ENCODE data around the gene SPACA6.
"Not testable (repeated sequence)": the region's sequence is repeated elsewhere in the genome, so short reads cannot be mapped to it uniquely, and the experiment has no call there.

Gene SPACA6, protein sequence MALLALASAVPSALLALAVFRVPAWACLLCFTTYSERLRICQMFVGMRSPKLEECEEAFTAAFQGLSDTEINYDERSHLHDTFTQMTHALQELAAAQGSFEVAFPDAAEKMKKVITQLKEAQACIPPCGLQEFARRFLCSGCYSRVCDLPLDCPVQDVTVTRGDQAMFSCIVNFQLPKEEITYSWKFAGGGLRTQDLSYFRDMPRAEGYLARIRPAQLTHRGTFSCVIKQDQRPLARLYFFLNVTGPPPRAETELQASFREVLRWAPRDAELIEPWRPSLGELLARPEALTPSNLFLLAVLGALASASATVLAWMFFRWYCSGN

GRCh38 chr19:51693260-51693659, at the start of gene SPACA6:
TSS of gene SPACA6 (plus strand) at chr19:51693330. CDS start at chr19:51693527, 197 bp downstream.
- intact Hi-C loops (cut with DNase I), result no loop called here
- DNase-seq, result peak in 1 of 42 donors; percentile 26

GRCh38 chr19:51644636-51645271, 48.4 kb upstream of the SPACA6 start:
- DNase-seq, result peak in 3 of 42 donors; percentile 14 to 15 (median 14)
- intact Hi-C loops (cut with DNase I), result no loop called here

DNA sequence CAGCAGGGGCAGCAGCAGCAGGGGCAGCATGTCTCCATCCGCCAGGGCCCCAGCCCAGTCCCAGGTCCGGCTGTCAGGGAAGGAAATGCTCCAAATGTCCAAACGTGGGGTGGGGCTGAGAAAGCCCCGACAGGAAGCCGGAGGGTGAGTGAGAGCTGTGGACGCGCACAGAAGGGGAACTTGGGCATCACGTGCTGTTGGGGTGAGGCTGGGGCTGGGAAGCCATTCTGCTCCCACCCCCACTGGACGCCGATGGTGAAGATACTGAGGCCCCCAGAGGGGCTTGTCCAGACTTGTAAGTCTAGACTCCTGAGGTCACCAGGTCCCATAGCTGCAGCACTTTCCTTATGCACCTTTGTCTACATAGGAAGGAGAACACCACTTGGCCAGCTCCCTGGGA, 46.4 kb upstream of the SPACA6 start, which contains the start of gene SIGLEC14:
Gene SIGLEC14, minus strand, starts transcription at position 96 of the 400 bp plus-strand sequence. Its CDS starts 66 bp downstream, at position 30.
- DNase-seq; intact Hi-C loops (cut with DNase I): not testable (repeated sequence)

DNA sequence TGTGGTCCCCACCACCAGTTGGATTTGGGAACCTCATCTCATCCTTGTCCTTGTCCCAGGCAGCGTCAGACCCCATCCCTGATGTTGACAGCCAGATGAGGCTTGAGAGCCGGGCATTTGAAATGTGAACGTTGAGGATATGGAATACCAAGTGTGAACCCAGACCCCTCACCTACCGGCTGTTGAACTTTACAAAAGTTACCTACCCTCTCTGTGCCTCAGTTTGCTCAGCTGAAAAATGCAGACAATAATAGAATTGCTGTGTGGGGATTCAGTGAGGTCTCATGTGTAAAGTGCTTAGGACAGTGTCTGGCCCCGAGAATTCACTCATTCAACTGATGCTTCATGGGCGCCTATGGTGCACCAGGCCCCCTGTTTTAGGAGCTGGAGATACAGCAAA, 45.8 kb upstream of the SPACA6 start:
- intact Hi-C loops (cut with DNase I), result no loop called here

DNA sequence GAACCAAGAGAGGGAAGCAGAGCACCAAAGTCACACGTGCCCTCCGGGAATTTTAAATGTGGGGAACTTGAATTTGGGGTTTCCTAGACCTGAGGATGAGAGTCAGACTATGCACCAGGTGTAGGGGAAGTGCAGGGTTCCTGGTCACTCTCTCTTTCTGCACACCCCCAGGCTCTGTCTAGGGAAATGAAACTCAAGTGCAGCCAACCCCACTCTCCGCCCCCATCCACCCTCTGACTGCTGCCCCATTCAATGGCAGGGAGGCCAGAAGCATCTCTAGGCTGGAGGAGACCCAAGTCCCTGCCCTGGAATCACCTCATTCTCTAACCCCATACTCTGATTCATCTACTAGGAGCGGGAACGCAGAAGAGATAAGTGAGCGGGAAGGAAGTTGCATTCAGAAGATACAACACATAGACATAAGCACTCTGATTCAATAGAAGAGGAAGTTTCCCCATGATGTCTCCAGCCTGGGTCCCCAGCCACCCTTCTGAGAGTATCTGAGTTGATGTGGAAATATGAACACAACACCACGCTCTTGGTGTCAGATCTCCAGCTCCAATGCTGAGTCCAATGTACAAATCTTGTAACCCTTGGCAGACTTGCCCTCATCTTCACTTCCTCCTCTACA, 41.8 kb upstream of the SPACA6 start:
- peak in 10 of 42 donors; percentile 6 to 48 (median 19) for DNase-seq
- intact Hi-C loops (cut with DNase I), result no loop called here

More for the DNA sequence above, 45.8 kb upstream of the SPACA6 start:
- DNase-seq, result no peak

DNA sequence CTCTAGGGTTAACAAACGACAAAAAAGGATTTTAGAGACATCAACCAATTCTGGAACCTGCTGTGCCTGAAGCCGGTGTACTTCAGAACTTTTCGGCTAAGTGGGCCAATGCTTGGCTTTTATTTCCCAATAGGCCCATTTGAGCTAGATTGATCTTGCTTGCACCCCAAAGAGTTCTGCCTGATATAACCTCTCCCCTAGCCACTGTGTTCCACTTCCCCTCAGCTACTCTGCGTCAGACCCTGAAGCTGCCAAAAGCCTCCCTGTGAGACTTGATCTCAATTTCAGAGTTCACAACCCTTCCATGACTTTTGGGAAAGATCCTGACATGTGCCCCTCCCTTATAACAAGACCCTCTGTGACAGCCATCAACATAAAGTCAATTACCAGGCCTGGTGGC, 40.9 kb upstream of the SPACA6 start:
- DNase-seq, result no peak
- intact Hi-C loops (cut with DNase I), result no loop called here

- intact Hi-C loops (cut with DNase I), result no loop called here
- no peak for DNase-seq
Measured at GRCh38 chr19:51653162-51653561, 40.0 kb upstream of the SPACA6 start.

GRCh38 chr19:51654783-51655182, 38.3 kb upstream of the SPACA6 start:
- DNase-seq, result no peak
- intact Hi-C loops (cut with DNase I), result loop anchor here (5.0 kb wide), 1 partner anchor 182 kb away; no protein-coding TSS in a partner anchor

DNA sequence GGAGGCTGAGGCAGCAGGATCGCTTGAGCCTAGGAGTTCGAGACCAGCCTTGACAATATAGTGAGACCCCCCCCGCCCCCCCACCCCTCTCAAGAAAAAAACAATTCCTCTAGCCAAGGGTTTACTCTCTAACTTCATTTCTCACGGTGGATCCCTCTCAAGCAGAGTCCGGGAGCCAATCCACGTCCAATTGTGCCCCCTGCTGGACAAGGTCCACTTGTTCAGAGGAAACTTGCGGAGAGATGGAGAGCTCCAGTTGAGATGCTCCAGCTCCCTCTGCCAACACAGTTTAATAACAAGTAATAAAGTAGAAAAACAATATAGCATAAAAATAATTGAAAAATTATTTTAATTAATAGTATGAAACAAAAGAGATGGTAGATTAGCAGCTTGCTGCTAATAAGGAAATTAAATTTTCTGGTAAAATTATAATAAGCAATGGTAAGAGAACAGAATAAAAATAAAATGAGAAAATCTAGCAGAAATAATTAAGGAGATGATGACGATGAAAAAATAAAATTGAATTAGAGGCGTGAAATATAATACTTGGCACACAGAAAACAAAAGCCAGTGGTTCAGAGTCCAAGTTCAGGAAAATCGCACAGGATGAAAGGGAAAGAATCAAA, 32.0 kb upstream of the SPACA6 start:
- intact Hi-C loops (cut with DNase I), result no loop called here
- peak; percentile 42 to 94 (median 84) for DNase-seq

DNA sequence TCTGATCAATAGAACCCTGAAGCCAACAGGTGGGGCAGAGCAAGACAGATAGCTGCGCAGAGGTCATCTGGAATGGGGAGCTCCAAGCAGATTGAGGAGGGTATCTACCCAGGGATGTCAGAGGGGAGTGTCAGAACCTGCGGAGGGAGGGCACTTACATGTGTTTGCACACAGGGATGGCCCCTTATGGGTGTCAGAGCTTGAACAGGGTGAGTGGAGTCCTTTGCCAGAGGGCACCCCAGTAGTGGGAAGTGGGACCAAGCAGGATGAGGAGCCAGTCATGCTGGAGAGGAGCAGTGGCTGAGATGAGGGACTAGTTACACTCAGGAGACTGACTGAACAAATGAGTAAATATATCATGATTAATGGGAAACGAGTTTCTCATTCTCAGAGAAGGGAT, 29.5 kb upstream of the SPACA6 start:
- intact Hi-C loops (cut with DNase I), result no loop called here
- no peak for DNase-seq

- intact Hi-C loops (cut with DNase I), result no loop called here
Measured at GRCh38 chr19:51664131-51664530, 29.0 kb upstream of the SPACA6 start.

GRCh38 chr19:51664997-51665396, 28.1 kb upstream of the SPACA6 start:
- intact Hi-C loops (cut with DNase I), result no loop called here

More at GRCh38 chr19:51664131-51664530, 29.0 kb upstream of the SPACA6 start:
- no peak for DNase-seq

DNA sequence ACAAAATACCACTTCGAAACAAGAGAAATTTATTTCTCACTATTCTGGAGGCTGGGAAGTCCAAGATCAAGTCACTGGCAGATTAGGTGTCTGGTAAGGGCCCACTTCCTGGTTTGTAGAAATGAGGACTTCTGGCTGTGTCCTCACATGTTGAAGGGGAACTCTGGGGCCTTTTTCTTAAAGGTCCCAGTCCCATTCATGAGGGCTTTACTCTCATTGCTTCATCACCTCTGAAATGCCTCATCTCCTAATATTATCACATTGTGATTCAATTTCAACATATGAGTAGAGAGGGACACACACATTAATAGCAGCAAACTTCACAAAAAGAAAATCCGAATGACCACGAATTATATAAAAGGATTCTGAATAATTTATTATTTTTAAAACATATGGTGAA, 24.9 kb upstream of the SPACA6 start:
- intact Hi-C loops (cut with DNase I), result no loop called here

More at GRCh38 chr19:51664997-51665396, 28.1 kb upstream of the SPACA6 start:
- DNase-seq, result no peak

GRCh38 chr19:51675911-51676565, 17.1 kb upstream of the SPACA6 start:
- peak in 1 of 42 donors; percentile 41 for DNase-seq
- intact Hi-C loops (cut with DNase I), result not testable (repeated sequence)

More for the DNA sequence above, 24.9 kb upstream of the SPACA6 start:
- no peak for DNase-seq

- intact Hi-C loops (cut with DNase I), result no loop called here
- DNase-seq, result no peak
Measured at GRCh38 chr19:51676566-51677083, 16.5 kb upstream of the SPACA6 start.

DNA sequence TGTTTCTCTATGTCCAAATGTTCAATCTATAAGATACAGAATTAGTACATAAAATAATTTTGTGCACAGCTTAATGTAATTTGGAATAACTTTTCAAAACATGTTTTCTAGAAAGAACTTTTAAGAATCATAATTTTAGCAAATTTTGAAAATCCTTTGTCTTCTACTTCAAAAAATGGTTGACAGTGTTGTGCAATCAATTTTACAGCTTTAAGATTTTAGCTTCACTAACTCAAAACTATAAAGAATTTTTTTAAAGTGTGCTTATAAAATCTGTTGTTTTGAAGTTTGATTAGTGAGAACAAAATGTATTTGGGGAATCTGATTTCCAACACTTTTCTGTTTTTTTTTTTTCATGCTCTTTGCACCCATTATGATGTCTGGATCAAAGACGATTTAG, 12.7 kb upstream of the SPACA6 start:
- intact Hi-C loops (cut with DNase I), result no loop called here
- DNase-seq, result no peak

DNA sequence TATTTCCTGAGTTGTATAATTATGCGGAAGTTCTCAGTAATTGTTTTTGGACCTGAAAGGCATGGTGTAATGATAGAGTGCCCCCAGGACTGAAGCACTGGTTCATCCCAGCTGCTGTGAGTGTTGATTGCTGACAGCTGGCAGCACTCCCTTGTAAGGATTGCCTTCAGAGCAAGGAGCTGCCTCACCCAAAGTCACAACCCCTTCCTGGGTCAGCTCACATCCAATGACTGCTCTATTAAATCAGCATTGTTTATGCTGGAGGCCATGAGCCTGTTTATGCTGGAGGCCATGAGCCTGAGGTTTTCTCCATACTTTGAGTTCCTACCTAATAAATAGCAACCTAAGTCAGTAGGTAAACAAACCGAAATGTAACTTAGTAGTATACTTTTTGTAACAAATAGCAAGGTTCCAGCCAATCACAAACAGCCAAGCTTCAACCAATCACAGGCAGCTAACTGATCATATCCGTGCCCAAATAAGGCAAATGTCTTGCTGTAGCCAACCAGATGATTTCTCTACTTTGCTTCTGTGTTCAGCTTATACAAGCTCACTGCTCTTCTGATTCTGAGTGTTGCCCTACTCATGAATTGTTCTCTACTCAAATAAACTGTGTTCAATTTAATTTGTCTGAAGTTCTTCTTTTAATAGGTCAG, 11.7 kb upstream of the SPACA6 start:
- intact Hi-C loops (cut with DNase I), result no loop called here
- peak in 1 of 42 donors; percentile 31 for DNase-seq

GRCh38 chr19:51686171-51686570, 7.0 kb upstream of the SPACA6 start:
- DNase-seq, result peak in 1 of 42 donors; percentile 14
- intact Hi-C loops (cut with DNase I), result no loop called here
